Ramos (cell line): Measurements from ENCODE around the gene PDGFRA.
"Not testable (repeated sequence)": the region's sequence is repeated elsewhere in the genome, so short reads cannot be mapped to it uniquely, and the experiment has no call there.

Experiments used
- in situ Hi-C: fragments of 300-500 bp; cut with MboI; formaldehyde crosslinking; loops from one replicate; pipeline ENCODE4 v1.14.3; 2022; ENCODE audit warnings: low sequenced_read_pairs; ENCODE audit not compliant: unreplicated experiment

PDGFRA gene

GRCh38 chr4:54243541-54243940, 14.4 kb downstream of the PDGFRA start:
- in situ Hi-C loops = loop anchor here (25.0 kb wide), 1 partner anchor 1856 kb away; no protein-coding TSS in a partner anchor

- in situ Hi-C loops = not testable (repeated sequence)
Observed at GRCh38 chr4:54252312-54252711, 23.2 kb downstream of the PDGFRA start.

GRCh38 chr4:54254116-54254914, 25.2 kb downstream of the PDGFRA start:
- in situ Hi-C loops = no loop called here

GRCh38 chr4:54254915-54255246, 25.8 kb downstream of the PDGFRA start:
- in situ Hi-C loops = no loop called here

- in situ Hi-C loops = no loop called here
Observed at GRCh38 chr4:54255881-54256280, 26.8 kb downstream of the PDGFRA start.

- in situ Hi-C loops = no loop called here
Observed at GRCh38 chr4:54256491-54257486, 27.7 kb downstream of the PDGFRA start.

- in situ Hi-C loops = no loop called here
Observed at GRCh38 chr4:54265366-54265765, 36.3 kb downstream of the PDGFRA start.

- in situ Hi-C loops = no loop called here
Observed at GRCh38 chr4:54268151-54268550, 39.1 kb downstream of the PDGFRA start.

- in situ Hi-C loops = no loop called here
Observed at GRCh38 chr4:54271464-54271863, 42.4 kb downstream of the PDGFRA start.

GRCh38 chr4:54272051-54272450, 43.0 kb downstream of the PDGFRA start:
- in situ Hi-C loops = no loop called here

GRCh38 chr4:54274264-54274663, 45.2 kb downstream of the PDGFRA start:
- in situ Hi-C loops = no loop called here

- in situ Hi-C loops = no loop called here
Observed at GRCh38 chr4:54274795-54275665, 45.9 kb downstream of the PDGFRA start.

- in situ Hi-C loops = no loop called here
Observed at GRCh38 chr4:54276641-54277430, 47.7 kb downstream of the PDGFRA start.

GRCh38 chr4:54277691-54278090, 48.6 kb downstream of the PDGFRA start:
- in situ Hi-C loops = no loop called here

- in situ Hi-C loops = no loop called here
Observed at GRCh38 chr4:54278216-54278615, 49.1 kb downstream of the PDGFRA start.

- in situ Hi-C loops = no loop called here
Observed at GRCh38 chr4:54281054-54281766, 52.1 kb downstream of the PDGFRA start.

GRCh38 chr4:54282837-54283236, 53.7 kb downstream of the PDGFRA start:
- in situ Hi-C loops = no loop called here

- in situ Hi-C loops = no loop called here
Observed at GRCh38 chr4:54289316-54289715, 60.2 kb downstream of the PDGFRA start.

GRCh38 chr4:54290980-54291379, 61.9 kb downstream of the PDGFRA start:
- in situ Hi-C loops = no loop called here
